Fibroblast of mammary gland (primary cell): ENCODE results near the gene FLVCR1.

Experiments
- DNase-seq: peaks from one replicate; pipeline ENCODE4 v3.0.0-alpha.2; 2010; ENCODE audit warnings: low read depth
- H3K4me3 ChIP-seq: 2 replicates; pipeline ENCODE4 v1.5.1; 2011; ENCODE audit warnings: low read depth, mild to moderate bottlenecking, low read length, moderate library complexity; ENCODE audit not compliant: control insufficient read depth
- TF ChIP-seq, protein P1 (sequence below): conservative IDR thresholded peaks from 2 replicates; pipeline ENCODE4 v1.5.1; 2011; ENCODE audit warnings: low read depth, low read length, inconsistent platforms; ENCODE audit not compliant: control insufficient read depth, insufficient read depth

Gene FLVCR1

DNA sequence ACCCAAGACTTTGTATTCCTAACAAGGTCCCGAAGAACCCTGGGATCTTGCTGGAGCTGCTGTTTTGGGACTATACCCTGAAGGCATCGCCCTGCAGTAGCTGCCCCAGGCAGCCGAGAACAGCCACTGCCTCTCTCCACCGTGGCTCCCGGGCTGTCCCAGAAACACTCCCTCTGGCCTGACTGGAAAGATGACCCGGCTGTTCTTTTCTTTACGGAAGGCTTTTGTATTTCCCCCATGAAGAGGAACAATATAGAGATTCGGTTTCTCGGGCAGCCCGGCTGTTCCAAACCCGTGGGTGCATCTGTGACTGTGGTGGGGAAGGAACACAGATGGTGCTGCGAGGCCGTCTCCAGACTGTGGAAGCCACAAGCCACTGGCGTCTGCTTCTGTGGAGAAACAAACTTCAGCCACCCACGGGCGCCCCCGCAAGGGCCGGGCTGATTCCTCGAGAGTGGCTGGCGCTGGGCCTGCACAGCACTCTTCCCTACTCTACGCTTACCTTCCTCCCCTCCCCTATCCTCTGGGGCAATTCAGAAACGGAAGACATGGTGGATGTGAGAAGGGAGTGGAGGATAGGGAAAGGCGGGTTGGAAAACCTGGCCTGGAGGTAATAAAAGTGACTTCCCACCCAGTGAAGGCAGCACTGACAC lies 58.5 kb downstream of the FLVCR1 start:
- DNase-seq: peak; percentile 34
- H3K4me3 ChIP-seq: no peak overlapping the region

GRCh38 chr1:212917134-212917485 lies 59.0 kb downstream of the FLVCR1 start:
- H3K4me3 ChIP-seq: no peak overlapping the region
- TF ChIP-seq, protein P1, sequence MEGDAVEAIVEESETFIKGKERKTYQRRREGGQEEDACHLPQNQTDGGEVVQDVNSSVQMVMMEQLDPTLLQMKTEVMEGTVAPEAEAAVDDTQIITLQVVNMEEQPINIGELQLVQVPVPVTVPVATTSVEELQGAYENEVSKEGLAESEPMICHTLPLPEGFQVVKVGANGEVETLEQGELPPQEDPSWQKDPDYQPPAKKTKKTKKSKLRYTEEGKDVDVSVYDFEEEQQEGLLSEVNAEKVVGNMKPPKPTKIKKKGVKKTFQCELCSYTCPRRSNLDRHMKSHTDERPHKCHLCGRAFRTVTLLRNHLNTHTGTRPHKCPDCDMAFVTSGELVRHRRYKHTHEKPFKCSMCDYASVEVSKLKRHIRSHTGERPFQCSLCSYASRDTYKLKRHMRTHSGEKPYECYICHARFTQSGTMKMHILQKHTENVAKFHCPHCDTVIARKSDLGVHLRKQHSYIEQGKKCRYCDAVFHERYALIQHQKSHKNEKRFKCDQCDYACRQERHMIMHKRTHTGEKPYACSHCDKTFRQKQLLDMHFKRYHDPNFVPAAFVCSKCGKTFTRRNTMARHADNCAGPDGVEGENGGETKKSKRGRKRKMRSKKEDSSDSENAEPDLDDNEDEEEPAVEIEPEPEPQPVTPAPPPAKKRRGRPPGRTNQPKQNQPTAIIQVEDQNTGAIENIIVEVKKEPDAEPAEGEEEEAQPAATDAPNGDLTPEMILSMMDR: no peak
- no peak for DNase-seq

More for the DNA sequence above, 58.5 kb downstream of the FLVCR1 start:
- TF ChIP-seq, protein P1: no peak

DNA sequence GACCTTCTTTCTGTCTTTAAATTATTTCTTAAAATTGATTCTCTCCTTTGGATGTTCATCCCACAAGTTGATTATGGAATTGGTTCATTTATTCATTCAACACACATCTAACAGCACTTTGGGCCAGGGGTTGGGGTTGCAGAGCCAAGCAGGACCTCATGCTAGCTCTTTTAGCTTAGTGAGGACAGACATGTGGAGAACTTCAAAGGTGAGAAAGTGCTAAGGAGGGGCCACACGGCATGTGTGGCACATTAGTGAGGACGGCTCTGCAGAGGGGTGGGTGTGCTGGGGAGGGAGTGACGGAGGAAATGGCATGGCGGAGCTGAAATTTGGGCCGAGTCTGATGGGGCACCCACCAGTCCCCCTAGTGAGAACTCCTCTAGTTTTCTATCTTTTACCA lies 59.8 kb downstream of the FLVCR1 start:
- H3K4me3 ChIP-seq: no peak overlapping the region
- TF ChIP-seq, protein P1: no peak
- no peak for DNase-seq

GRCh38 chr1:212918824-212919223 lies 60.7 kb downstream of the FLVCR1 start:
- DNase-seq: no peak
- TF ChIP-seq, protein P1: no peak

GRCh38 chr1:212920246-212920645 lies 62.2 kb downstream of the FLVCR1 start:
- TF ChIP-seq, protein P1: no peak
- H3K4me3 ChIP-seq: no peak overlapping the region

More at GRCh38 chr1:212918824-212919223, 60.7 kb downstream of the FLVCR1 start:
- no peak overlapping the region for H3K4me3 ChIP-seq

DNA sequence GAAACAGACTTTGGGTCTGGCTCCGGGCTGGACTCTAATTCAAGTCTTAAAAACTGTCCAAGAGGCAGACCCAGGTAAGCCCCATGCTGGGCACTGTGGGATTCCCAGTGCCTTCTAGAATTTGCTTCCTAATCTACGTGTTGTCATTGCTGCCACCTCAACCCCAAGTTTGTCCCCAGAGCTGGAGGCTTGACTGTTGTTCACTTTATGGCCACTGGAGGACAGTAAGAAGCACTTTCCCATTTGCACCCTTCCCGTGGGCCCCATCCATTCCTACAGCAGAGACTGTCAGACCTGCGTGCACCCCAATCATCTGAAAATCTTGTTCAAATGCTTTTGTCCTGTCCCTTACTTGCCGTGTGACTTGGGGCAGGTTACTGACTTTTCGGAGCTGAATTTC lies 62.8 kb downstream of the FLVCR1 start:
- DNase-seq: no peak
- TF ChIP-seq, protein P1: peak; percentile 38
- H3K4me3 ChIP-seq: no peak overlapping the region

More at GRCh38 chr1:212920246-212920645, 62.2 kb downstream of the FLVCR1 start:
- DNase-seq: no peak

GRCh38 chr1:212922016-212922415 lies 63.9 kb downstream of the FLVCR1 start:
- TF ChIP-seq, protein P1: no peak
- no peak overlapping the region for H3K4me3 ChIP-seq
- DNase-seq: no peak
